Measurements from ENCODE around the gene CCDC6. TPM values are rescaled to one million over a fixed set of nuclear protein-coding genes. Genes with fewer than 3 reads are reported as not detected.

CCDC6 gene
- polyA plus RNA-seq, 3 donors, result 4.2 to 13.5 (median 6.2) TPM

DNA sequence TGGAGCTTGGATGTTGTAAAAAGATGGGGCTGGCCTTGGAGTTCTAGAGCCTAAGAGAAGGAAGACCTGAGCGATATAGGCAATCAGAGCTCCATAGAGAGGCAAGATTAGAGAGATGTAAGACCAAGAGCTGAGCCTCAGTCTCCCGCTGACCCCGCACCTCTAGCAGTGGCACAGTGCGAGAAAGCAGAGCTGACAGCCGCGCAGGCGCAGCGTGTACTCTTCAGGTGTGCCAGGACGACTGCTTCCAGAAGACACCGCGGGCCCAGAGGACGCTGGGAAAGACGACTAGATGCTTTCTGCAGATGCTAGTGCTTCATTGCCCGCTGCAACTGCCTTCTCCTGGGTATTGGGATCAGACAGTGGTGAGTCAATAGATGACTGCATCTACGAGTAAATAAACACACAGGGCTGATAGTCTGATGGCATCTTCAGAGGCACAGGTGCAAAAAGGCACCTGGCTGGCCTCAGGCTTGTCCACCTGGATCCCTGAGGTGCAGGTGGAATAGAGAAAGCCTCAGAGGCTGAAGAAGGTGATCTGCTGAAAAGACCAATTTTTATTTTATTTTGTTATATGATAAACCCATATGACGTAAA is 38.1 kb upstream of the CCDC6 start:
- Histone ChIP-seq H3K9me3 (replicated peaks in 1 of 2; ENCODE audit: control insufficient read depth in 1 of 2, insufficient read depth in 1 of 2, low read length in 2 of 2) (no peaks in the 10 kb centered on the region), H3K4me1 (ENCODE audit: control insufficient read depth in 1 of 2, insufficient read depth in 2 of 2, low read length in 2 of 2) (no peaks in the 10 kb centered on the region), H3K4me2 (replicated peaks; ENCODE audit: extremely low read depth, low read length, poor library complexity, severe bottlenecking) (no peak overlapping the region), H2AFZ (ENCODE audit: insufficient read depth, low read depth, low read length, poor library complexity, severe bottlenecking) (no peak overlapping the region), H3K9ac (ENCODE audit: insufficient read depth, low read length, poor library complexity, severe bottlenecking) (no peak overlapping the region), H4K20me1 (ENCODE audit: insufficient read depth, low read length) (no peaks in the 10 kb centered on the region), H3K4me3 (replicated peaks in 1 of 3; ENCODE audit: low read depth in 2 of 3, low read length in 3 of 3) (no peak overlapping the region), H3K27ac (ENCODE audit: low read depth in 1 of 2, low read length in 2 of 2) (no peak overlapping the region), H3K36me3 (replicated peaks in 1 of 2; ENCODE audit: control insufficient read depth in 1 of 2, insufficient read depth in 2 of 2, low read length in 2 of 2) (no peaks in the 10 kb centered on the region), H3K27me3 (ENCODE audit: control insufficient read depth in 2 of 2, insufficient read depth in 2 of 2, low read length in 2 of 2) (no peaks in the 10 kb centered on the region), H3K79me2 (ENCODE audit: insufficient read depth, low read length) (no peaks in the 10 kb centered on the region)
- Mint-ChIP-seq H3K9me3 (peaks cover 0 to 9% (median 0%) of the 10 kb centered on the region in 7 donors), H3K27me3 (ENCODE audit: low read depth in 3 of 3) (peaks cover 0 to 5% (median 4%) of the 10 kb centered on the region in 3 donors), H3K4me3 (no peak overlapping the region), H3K27ac (no peak overlapping the region), H3K36me3 (no peaks in the 10 kb centered on the region), H3K4me1 (no peaks in the 10 kb centered on the region)
- TF ChIP-seq, protein P1, sequence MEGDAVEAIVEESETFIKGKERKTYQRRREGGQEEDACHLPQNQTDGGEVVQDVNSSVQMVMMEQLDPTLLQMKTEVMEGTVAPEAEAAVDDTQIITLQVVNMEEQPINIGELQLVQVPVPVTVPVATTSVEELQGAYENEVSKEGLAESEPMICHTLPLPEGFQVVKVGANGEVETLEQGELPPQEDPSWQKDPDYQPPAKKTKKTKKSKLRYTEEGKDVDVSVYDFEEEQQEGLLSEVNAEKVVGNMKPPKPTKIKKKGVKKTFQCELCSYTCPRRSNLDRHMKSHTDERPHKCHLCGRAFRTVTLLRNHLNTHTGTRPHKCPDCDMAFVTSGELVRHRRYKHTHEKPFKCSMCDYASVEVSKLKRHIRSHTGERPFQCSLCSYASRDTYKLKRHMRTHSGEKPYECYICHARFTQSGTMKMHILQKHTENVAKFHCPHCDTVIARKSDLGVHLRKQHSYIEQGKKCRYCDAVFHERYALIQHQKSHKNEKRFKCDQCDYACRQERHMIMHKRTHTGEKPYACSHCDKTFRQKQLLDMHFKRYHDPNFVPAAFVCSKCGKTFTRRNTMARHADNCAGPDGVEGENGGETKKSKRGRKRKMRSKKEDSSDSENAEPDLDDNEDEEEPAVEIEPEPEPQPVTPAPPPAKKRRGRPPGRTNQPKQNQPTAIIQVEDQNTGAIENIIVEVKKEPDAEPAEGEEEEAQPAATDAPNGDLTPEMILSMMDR (IDR thresholded peaks at IDR 0.05), result no peak
- WGBS (ENCODE audit: insufficient coverage), result 91% methylated on average over 14 of the region's 16 CpGs
- intact Hi-C loops (cut with micrococcal nuclease), result no loop called here
- no peak for DNase-seq

DNA sequence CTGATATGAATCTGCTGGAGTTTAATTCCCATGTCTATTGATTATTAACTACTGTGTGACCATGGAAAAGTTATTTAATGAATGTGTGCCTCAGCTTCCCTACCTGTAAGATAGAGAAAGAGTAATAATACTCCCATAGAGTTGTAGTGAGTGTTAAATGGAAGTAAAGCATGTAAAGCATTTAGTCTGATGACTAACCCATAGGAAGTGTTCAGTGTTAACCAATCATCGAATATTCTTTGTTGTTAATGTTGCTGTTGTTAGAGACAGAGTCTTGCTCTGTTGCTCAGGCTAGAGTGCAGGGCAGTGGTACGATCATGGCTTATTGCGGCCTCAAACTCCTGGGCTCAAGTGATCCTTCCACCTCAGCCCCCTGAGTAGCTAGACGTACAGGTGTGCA is 36.2 kb upstream of the CCDC6 start:
- Mint-ChIP-seq H3K9me3 (peaks cover 0 to 12% (median 0%) of the 10 kb centered on the region in 7 donors), H3K4me3 (no peak overlapping the region), H3K27me3 (ENCODE audit: low read depth in 3 of 3) (peaks cover 0 to 7% (median 5%) of the 10 kb centered on the region in 3 donors), H3K4me1 (no peaks in the 10 kb centered on the region), H3K36me3 (no peaks in the 10 kb centered on the region), H3K27ac (no peak overlapping the region)
- Histone ChIP-seq H3K9ac (ENCODE audit: insufficient read depth, low read length, poor library complexity, severe bottlenecking) (no peak overlapping the region), H3K4me3 (replicated peaks in 1 of 3; ENCODE audit: low read depth in 2 of 3, low read length in 3 of 3) (no peak overlapping the region), H3K4me2 (replicated peaks; ENCODE audit: extremely low read depth, low read length, poor library complexity, severe bottlenecking) (no peak overlapping the region), H3K27me3 (ENCODE audit: control insufficient read depth in 2 of 2, insufficient read depth in 2 of 2, low read length in 2 of 2) (no peaks in the 10 kb centered on the region), H4K20me1 (ENCODE audit: insufficient read depth, low read length) (no peaks in the 10 kb centered on the region), H3K4me1 (ENCODE audit: control insufficient read depth in 1 of 2, insufficient read depth in 2 of 2, low read length in 2 of 2) (no peaks in the 10 kb centered on the region), H3K79me2 (ENCODE audit: insufficient read depth, low read length) (no peaks in the 10 kb centered on the region), H3K36me3 (replicated peaks in 1 of 2; ENCODE audit: control insufficient read depth in 1 of 2, insufficient read depth in 2 of 2, low read length in 2 of 2) (no peaks in the 10 kb centered on the region), H3K27ac (ENCODE audit: low read depth in 1 of 2, low read length in 2 of 2) (no peak overlapping the region), H3K9me3 (replicated peaks in 1 of 2; ENCODE audit: control insufficient read depth in 1 of 2, insufficient read depth in 1 of 2, low read length in 2 of 2) (no peaks in the 10 kb centered on the region), H2AFZ (ENCODE audit: insufficient read depth, low read depth, low read length, poor library complexity, severe bottlenecking) (no peak overlapping the region)
- WGBS (ENCODE audit: insufficient coverage), result 88% methylated on average over 1 of the region's 4 CpGs
- DNase-seq, result no peak
- intact Hi-C loops (cut with micrococcal nuclease), result no loop called here
- TF ChIP-seq, protein P1 (IDR thresholded peaks at IDR 0.05), result no peak
